Mesenteric fat pad (tissue), 1 donor: ENCODE results near the gene CSF1. TPM values are rescaled to one million over a fixed set of nuclear protein-coding genes. Genes with fewer than 3 reads are reported as not detected.
"Not testable (repeated sequence)": the region's sequence is repeated elsewhere in the genome, so short reads cannot be mapped to it uniquely, and the experiment has no call there.

Experiments
- DNase-seq: peaks from one replicate; pipeline ENCODE4 v3.0.0-alpha.2; 2020; ENCODE audit warnings: low spot score
- total RNA-seq: library from RNA; stranded (reverse); fragmentation: NEBNext Ultra II Directional; extraction: Animal tissue kit (Norgen Biotek cat#: 25700); gene quantifications from one replicate; pipeline ENCODE4 v1.2.1, GENCODE V29; 2021
- donor health status: DM: yes; HTN: yes; CAD: no.

The CSF1 gene
- total RNA-seq, 1 donor from 2014 or later = 228 TPM

DNA sequence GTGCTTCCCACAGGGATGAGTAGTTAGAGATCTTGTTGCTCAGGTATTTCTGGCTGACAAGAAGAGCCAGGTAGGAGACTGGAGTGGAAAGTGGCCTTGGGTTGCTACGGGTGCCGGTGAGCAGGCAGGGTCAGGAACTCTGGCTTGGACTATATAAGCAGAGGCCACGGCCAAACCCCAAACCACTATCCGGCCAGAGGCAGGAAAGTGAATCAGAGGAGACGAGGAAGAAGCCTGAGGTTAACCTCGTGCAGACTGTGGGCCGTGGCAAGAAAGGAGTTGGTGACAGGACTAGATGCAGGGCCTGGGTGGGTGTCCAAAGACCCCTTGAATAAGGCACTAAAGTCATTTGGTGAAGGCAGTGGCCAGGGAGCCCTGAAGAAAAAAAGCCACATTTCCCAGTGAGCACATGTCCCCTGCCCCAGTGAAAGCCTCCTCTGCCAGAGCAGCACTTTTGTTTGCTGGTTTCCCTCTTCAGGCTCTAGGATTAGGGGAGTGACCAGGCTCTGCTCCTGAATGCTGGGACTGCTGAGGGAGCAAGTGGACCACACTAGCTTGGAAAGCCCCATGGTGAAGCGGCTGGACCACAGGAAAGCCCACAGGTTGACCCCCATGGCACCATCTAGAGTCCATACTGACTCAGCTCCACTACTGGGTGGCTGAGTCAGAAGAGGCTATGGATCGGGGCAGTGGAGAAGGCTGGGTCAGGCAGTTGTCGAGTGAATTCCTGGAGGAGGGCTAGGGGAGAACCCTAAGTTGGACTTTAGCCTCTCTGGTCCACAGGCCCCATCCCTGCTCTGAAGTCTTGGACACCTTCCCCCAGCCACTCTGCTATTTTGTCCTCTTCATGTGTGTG is 23.4 kb downstream of the CSF1 start:
- DNase-seq = peak; percentile 62

DNA sequence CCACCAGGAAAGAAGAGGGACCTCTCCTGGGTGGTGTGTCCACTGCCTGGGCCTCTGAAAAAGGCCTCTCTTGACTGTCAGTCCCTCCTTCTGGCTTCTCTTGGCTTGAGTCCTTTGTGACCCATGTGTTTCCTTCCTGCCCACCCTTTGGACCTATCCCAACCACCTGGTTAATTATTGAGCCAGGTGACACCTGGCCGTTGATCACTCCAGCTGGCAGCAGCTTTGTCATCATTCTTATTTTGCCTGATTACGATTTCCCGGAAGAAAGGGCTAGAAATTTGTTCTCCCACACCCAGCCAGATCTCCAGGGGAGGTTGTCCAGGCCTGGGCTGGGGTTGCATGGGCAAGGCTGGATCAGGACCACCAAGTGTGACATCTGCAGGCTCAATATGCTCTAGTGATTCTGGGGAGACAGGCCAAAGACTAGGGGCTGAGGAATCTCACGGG is 24.8 kb downstream of the CSF1 start:
- DNase-seq = peak; percentile 81

DNA sequence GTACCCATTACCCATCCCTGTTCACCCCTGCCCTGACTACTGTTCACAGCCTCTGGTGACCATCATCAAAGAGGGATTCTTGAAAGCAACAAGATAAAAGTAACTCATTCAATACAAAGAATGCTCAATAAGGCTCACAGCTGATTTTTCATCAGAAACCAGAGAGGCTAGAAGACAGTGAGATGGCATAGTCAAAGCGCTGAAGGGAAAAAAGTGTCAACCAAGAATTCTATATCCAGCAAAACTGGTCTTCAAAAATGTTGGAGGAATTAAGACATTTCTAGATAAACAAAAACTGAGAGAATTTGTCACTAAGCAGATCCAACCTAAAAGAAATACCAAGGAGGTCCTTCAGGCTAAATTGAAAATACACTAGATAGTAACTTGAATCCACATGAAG is 27.1 kb downstream of the CSF1 start:
- no peak for DNase-seq

GRCh38 chr1:109938556-109938955 is 27.9 kb downstream of the CSF1 start:
- DNase-seq = no peak

DNA sequence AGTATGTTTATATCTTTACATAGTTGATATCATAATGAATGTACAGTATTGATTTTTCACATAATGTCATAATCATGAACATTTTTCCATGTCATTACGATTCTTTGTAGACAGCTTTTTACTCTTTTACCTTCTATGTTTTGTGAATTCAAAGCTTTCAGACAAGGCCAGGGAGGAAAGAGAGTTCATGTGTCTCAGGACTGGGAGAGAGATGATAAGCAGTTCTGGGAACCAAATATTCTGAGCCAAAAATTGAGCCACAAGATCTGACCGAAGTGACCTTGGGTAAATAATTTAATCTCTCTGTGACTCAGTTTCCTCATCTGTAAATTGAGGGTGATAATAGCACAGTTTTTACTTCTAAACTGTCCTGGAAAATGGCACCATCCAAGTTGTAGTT is 31.8 kb downstream of the CSF1 start:
- DNase-seq = no peak

GRCh38 chr1:109944541-109944940 is 33.9 kb downstream of the CSF1 start:
- DNase-seq = no peak

- DNase-seq = no peak
Observed at GRCh38 chr1:109946511-109946910, 35.9 kb downstream of the CSF1 start.

- no peak for DNase-seq
Observed at GRCh38 chr1:109947582-109948284, 37.1 kb downstream of the CSF1 start.

GRCh38 chr1:109948285-109948630 is 37.6 kb downstream of the CSF1 start:
- DNase-seq = no peak

DNA sequence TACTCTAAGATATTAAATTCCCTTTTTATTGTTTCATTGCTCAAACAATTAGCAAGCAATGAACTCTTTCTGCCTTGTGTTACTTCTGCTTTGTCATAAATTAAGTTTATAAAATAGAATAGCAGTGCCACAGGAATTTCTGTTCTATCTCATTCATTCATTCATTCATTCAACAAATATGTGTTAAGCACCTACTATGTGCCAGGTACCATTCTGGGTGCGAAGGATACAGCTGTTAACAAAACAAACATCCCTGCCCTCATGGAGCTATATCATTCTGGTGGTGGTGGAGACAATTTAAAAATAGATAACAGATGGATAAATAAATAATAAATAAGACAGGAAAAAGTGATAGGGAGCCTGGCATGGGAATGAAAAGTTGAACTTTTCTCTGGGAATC is 39.4 kb downstream of the CSF1 start:
- no peak for DNase-seq

DNA sequence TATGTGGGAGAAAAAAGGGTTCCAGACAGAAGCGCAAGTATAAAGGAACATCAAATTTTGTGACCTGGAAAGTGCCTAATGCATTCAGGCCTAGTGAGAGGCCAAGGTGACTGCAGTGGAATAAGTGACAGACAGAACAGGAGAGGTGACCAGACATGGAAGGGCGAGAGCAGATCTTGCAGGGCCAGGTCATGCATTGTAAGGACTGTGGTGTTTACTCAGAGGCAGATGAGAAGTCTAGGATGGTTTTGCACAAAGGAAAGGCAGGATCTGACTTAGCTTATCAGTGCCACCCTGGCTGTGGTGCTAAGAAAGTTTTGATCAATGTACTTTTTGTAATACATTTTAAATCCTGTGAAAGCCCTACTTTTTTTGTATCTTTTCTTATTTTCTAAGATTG is 39.9 kb downstream of the CSF1 start:
- DNase-seq = no peak

GRCh38 chr1:109951501-109951900 is 40.9 kb downstream of the CSF1 start:
- DNase-seq = not testable (repeated sequence)

DNA sequence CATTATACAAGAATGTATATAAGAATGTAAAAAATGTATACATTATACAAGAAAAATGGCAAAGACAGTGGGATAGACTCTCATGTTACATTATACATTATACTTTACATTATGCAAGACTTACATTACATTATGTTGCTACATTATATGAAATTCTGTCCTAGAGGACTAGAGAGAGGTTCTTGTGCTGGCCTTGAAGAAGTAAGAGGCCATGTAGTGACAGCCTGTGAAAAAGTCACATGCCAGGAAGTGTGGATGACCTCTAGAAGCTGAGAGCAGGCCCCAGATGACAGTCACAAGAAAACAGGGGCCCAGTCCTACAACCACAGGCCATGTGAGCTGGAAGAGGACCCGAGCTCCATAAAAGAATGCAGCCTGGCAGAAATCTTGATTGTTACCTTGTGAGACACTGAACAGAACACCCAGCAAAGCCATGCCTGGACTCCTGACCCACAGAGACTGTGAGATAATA is 43.4 kb downstream of the CSF1 start:
- no peak for DNase-seq

- no peak for DNase-seq
Observed at GRCh38 chr1:109959632-109959973, 49.0 kb downstream of the CSF1 start.

DNA sequence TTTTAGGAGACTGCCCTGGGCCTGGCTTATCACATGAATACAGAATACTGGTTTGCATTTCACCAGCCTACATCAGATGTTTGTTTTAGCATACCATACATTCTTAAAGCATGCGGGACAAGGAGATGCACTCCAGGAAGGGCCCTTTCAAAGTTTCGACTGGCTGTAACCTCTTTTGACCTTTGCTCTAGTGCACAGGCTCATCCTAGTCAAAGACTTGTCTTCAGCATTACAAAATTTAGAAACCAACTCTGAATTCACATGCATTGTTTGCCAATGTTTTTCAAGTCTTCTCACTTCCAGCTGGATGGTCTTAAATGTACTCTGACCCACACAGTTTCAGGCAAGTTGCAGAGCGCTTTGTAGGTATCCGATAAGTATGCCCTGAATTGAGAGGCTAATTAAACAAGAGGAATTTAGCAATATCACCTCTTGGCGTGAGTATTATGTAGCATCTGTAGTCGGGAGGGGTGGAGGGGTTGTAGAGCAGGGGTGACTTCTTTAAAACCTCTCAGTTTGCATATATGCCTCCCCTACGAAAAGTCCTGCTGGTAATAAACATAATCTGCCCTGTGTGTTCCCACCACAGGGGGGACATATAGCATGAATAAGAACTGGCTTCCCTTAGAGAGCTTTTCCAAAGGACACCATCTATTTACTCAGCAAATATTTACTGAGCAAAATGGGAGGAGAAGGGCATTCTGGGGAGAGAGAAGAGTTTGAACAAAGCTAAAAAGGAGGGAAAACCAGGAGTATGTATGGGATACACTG is 49.5 kb downstream of the CSF1 start:
- no peak for DNase-seq

- no peak for DNase-seq
Observed at GRCh38 chr1:109960745-109961094, 50.1 kb downstream of the CSF1 start.

GRCh38 chr1:109963864-109964263 is 53.2 kb downstream of the CSF1 start:
- DNase-seq = no peak

GRCh38 chr1:109969146-109969829 is 58.6 kb downstream of the CSF1 start:
- DNase-seq = no peak

- no peak for DNase-seq
Observed at GRCh38 chr1:109969907-109970306, 59.3 kb downstream of the CSF1 start.

- no peak for DNase-seq
Observed at GRCh38 chr1:109971559-109971958, 60.9 kb downstream of the CSF1 start.

DNA sequence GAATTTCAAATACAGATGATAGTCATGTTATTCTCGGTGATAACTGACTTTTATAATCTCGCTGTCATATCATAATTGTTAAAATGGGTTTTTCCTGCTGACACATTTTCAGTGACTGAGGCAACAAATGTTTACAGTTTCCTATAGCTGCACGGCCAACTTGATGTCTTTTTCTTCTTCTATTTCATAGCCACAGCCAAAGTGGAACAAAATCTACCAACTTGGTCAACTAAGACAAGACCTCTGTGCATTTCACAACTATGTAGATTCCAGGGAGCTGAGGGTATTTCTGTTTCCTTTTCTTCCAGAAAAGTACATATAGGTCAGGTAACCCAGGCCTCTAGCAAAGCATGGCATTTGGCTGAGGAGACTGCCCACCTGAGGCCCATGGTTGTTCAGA is 63.5 kb downstream of the CSF1 start:
- DNase-seq = no peak
